Activated CD4-positive, alpha-beta T cell treated with anti-CD3 and anti-CD28 coated beads for 1 hour (primary cell): ENCODE measurements around the gene ADGRG1.

Source experiments
- DNase-seq: peaks from one replicate; pipeline ENCODE4 v3.0.0-alpha.2; 2020

ADGRG1 gene

DNA sequence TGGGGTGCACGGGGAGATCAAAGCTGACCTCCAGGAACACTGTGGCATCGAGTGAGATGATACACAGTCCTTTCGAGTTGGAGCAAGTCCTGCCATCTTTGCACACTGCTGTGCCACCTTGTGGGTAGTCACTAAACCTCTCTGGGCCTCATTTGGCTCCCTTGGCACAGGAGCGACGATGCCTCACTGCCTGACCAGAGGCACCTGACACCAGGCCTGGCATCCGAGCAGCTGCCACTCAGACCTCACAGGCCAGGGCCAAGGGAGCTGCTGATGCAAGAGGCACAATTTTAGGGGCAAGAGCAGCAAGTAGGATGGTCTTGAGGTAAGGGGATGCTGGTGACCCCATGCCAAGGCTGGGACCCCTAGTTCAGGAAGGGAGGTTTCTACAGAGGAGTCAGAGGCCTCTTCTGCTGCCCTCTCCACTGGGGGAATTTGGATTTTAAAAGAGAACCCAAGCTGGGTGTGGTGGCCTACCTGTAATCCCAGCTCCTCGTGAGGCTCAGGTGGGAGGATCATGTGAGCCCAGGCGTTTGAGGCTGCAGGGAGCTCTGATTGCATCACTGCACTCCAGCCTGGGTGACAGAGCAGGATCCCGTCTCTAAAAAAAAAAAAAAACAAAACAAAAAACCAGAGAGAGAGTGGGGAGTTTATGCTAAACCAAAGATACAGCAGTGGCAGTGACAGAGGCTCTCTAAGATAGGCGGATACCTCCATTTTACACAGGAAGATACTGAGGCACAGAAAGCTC, 6.7 kb upstream of the ADGRG1 start:
- DNase-seq: no peak

DNA sequence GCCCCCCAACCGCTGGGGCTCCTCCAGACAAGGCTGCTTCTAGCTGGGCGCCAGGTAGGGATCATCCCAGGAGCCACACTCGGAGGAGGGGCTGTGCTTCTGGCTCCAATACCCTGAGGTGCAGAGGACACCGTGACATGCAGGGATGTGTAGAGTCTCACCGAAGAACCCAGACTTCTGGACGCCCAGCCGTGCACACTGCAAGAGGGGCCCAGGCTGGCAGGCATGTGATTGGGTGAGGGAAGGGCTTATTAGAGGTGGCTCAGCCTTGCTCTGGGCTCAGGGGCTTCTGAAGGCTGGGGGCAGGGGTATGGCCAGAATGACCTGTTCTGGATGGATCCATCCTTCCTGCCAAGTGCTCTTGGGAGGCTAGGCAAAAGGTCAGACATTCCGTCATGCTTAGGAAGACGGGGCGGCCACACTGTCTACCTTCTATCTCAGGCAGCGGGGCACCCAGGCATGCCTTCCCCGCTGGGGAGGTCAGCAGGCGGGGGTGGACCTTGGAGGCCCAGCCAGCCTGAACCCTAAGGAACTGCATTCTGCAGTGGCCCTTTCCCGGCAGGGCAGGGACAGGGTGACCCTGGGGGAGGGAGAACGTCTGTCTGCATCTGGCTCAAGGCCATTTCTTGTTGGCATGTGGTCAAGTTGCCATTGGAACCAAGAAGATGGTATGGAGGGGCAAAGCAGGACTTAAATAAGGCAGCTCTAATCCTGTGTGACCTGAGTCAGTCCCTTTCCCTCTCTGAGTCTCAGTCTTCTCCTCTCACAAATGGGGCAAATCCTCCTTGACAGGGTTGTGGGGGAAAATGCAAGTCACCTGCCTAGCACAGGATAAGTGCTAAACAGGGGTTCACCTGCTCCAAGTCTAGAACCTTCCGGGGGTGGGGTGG, 5.8 kb upstream of the ADGRG1 start:
- DNase-seq: no peak

DNA sequence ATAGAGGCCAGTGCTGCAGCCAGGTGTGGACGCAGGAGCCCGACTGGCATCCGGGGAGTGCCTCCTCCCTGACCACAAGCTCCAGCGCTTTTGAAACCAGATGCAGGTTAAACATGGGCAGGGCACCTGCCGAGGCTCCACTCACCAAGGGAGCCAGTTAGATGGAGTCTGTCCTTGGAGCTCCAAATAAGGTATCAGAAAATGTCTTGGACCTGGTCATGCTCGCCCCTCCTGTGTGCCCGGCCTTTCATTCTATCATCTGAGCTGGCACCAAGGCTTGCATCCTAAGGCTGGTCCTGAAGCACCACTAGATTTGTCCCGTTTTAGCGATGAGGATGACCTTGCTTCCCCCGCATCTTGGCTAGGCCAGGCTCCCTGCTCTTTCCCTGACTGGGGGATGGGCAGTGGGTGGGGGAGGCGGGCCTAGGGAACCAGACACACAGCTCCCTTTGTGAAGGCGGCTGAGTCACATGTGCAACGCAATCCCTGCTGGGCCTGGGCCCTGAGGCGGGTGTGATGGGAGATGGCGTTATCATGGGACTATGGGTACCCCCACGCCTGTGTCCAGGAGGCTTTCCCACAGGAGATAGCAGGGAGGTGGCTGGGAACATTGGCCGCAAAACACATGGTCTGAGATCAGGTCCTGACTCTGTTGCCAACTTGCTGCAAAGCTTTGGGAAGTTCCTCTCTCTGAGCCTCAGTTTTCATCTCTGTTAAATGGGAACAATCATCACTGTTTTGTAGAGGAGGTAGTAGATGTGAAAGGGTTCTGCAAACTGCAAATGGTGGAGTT, 5.0 kb upstream of the ADGRG1 start:
- DNase-seq: no peak

DNA sequence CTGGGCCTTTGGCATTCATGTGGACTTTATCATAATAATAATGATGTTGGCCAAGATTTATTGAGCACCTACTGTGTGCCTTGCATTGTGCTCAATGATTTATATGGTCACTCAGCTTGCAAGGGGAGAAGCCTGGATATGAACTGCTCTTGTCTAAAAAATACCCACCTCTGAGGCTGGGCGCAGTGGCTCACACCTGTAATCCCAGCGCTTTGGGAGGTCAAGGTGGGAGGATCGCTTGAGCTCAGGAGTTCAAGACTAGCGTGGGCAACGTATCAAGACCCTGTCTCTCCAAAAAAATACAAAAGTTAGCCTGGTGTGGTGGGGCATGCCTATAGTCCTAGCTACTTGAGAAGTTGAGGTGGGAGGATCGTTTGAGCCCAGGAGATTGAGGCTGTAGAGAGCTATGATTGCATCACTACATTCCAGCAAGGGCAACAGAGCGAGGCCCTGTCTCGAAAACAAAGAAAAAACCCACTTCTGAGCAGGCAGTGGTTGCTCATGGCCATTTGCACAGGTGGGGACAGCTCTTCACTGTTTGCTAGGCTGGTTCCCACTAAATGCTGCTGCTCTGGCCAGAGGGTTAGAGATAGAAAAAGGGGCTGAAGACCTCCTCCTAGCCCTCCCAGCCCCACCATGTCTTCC, 4.3 kb upstream of the ADGRG1 start:
- DNase-seq: no peak

DNA sequence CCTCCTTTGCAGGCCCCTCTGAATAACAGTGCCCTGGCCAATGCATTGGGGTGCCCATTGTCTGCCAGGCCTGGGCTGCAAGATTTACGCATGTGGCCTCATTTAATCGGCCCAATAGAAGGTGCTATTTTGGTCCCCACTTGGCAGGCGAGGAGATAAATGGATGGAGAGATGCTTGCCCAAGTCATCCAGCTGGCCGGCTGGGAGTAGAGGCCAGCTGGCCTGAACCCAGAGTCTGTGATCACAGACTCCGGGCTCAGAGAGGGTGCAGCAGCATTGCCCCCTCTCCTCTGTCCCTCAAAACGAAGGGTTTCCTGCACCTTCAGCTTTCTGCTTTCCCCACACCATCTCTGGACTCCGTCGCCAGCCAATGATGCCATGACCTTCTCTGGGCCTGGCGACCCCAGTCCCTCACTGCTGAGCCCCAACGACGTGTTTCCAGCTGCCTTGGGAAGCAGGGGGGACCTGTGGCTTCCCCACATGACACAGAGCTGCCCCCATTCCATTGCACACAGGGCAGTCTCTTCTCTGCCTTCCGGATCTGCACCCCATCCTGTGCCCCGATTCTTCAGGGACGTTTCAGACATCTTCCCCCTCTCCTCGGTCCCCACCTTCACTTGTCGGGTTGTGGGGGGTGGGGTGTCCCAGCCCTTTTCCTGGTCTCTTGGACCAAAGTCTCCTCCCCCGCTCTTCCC, 3.5 kb upstream of the ADGRG1 start:
- DNase-seq: no peak

DNA sequence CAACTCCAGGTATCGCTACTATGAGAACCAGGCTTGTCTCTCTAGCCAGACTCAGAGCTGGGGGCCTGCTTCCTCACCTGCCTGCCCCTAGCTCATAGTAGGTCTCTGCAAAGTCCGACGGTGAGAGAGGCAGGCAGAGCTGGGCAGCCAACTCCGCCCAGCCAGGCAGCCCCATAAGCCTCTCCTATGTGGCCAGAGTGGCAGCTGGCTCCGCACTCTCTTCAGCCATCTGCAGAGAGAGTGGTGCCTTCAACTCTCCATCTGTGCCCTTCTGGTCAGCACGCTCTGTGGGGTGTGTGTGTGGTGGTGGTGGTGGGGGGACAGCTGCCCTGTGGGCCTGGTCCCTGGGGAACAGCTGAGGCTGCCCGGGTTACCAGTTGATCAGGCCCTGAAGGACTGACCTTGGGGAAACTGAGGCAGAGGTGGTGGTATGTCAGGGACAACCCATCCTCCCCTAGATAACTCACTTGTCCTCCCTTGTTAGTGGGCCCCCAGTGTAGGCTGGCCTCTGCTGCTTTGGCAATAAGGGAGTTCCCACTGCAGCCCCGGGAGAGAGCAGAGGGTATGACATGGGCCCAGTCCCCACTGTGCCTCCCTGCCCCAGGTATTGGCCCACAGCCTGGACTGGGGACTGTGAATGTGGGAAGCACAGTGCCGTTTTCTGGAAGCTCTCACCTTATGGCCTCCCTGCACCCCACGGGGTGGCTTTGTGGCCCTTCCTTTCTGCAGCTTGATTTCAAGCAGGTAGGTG, 1.8 kb upstream of the ADGRG1 start:
- no peak for DNase-seq

DNA sequence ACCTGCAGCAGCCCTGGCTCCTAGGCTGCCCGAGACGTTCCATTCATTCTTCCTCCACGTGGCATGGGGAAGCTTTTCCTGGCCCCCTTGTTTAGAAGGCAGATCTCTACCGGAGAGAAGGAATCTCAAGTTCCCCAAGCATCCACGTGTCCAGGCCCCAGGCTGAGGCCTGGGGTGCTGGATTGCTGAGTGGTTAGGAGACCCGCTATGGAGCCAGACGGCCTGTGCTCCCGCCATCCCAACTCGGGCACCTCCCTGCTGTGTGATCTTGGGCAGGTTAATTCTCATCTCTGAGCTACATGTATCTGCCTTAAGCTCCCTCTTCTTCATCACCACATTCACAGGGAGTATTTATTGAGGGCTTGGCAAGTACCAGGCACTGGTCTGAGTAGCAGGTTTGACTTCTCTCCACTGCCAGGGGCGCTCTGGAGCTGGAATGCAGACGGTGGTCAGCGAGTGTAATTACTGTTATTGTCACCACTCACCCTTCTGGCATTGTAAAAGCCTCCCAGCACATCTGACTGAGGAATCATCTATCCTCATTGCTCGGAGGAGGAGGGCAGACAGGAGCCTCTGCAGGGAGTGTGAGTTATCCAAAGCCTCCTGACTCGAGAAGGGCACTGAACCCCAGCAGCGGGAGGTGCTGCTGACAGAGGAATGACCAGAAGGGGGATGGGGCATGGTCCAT, 1.1 kb upstream of the ADGRG1 start:
- DNase-seq: no peak

DNA sequence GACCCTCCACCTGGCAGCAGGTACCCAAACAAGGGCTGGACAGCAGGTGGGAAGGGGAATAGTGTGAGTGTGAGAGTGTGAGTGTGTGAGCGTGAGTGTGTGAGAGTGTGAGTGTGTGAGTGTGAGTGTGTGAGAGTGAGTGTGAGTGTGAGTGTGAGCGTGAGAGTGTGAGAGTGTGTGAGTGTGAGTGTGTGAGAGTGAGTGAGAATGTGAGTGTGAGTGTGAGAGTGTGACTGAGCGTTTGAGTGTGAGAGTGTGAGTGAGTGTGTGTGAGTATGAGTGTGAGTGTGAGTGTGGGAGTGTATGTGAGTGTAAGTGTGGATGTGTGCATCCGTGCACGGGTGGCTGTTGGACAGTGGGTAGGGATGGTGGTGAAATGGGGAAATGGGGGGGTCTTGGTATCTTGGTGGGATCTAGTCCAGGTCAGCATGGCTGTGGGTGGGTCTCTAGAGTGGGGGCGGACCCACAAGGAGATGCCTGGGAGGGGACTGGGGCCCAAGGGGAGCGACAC, 408 bp downstream of the ADGRG1 start:
- no peak for DNase-seq

DNA sequence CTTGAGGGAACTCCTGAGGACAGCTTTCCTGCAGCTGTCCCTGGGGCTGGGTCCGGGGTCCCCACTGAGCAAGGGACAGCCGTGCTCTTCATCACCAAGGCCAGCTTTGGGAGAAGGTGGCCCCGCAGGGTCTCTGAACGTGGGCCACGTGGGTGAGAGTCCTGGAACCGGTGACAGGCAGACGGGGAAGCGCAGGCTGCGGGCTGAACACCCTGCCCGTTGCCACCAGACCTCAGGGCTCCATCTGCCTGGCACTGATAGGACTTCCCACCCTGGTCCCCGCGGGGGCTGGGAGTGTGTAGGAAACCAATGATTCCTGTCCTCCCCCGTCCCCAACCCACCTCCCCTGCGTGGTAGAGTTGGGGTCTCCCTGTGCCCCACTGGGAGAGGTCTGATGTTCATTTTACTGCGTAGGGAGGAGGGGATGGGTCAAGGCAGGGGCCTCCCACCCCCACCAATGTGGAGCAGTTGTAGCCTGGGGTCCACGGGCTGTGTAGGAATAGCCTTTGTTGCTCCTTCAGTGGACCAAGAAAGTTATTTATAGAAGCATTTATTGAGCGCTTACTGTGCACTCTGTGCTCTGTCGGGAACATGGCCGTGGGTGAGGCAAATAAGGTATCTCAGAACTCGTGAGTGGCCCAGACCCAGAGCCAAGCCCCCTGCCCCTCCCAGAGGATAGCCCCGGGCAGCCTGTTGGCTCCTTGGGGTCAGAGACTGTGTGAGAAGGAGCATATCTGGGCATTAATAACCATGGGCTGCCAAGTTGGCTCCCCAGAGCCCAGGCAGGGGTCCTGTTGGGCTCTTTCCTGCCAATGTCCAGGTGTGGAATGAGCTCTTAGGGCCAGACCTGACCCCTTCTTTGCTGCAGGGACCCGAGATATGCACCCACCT, 1.3 kb downstream of the ADGRG1 start:
- no peak for DNase-seq

DNA sequence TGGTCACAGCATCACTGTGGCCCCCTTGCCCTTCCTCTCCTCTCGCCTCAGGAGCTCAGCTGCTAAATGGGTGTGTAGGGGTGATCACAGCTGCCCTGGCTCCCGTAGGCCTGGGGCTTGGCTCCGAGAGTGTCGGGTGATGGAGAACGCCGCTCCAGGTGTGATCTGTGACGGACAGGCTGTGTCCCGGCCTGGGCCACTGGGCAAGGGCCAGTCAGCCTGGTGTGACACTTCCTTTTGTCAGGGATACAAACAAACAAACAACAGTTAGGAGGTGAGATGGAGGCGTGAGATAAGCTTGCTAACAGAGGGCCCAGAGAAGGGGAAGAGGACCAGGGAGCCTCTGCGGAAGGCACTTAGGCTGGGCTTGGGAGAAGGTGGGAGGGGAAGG, 2.0 kb downstream of the ADGRG1 start:
- no peak for DNase-seq

DNA sequence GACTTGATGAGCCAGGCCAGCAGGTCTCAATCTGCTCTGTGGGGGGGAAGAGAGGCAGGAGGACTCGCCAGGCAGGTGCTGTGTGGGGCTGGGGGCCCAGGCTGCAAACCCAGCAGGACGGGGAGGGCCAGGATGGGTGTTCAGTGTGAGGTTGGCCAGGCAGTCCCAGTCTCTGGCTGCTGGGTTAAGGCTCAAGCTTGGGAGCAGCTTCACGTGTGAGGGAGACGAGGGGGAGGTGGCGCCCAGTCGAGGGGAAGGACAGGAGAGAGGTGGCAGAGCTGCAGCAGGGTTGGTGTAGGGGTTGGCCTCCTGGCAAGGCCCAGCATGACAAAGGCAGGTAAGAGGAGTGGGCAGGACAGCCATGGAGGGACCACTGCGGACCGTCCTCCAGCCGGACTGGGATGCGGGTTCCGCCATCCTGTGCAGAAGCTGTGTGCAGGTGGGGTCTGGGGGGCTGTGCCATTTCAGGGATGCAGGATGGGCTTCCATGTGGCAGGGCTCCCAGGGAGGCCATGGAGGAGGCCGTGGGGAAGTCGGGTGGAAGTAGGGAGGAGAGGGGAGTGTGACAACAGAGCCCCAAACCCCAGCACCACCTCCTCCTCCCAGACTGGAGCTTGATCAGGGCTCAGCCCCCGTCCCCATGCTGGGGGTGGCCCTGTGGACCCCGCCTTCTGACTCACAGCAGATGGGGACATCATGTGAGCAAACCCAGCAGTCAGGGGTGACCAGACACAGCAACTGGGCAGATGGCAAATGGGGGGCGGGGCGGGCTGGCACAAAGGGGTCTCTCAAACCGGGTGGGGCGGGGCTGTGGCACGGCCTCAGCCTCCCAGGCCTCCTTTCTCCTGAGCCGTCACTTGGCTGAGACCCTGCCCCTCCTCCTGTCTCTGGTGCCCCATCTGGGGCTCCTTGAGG, 2.8 kb downstream of the ADGRG1 start:
- no peak for DNase-seq

DNA sequence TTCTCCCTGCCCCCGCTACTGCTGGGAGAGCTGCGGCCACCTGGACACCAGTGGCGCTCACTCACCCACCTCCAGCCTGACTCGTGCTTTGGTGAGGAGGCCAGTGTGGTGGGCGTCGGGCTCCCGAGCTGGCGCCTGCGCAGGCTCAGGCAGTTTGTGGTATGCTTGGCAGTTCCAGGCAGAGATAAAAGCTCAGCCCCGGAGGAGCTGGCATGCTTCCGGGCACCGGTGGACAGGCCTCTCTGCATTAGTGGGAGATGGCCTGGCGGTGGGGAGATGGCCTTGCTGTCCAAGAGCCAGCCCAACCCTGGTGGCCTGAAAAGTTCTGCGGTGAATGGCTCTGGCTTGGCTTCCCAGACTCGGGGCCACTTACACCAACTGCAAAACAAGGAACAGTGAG, 4.1 kb downstream of the ADGRG1 start:
- no peak for DNase-seq

DNA sequence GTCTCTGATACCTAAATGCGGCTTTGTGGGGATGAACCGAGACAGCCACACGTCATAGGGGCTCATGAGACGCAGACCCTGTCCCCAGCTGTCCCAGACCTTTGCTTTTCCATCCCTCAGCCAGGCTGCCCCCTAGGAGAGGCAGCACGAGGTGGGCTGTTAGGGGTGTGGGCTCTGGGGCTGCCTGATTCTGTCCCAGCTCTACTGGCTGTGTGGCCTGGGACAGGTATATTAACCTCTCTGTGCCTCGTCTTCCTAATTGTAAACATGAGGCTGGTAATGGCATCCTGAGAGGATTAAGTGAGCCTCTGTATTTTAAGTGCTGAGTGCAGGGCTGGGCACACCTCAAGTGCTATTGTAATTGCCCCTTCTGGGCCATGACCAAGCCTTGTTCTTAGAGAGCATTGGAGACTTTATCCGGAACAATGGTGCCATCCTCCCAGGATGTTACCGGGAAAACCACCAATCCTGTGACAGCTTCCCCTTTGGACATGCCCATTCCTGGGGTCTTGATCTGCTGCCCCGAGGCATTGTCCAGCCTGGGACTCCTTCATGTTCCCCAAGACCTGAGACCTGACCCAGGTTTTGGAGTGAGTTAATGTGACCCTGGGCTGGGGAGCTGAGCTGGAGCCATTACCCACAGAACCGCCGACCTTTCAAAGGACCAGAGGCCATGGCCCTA, 5.1 kb downstream of the ADGRG1 start:
- DNase-seq: no peak

DNA sequence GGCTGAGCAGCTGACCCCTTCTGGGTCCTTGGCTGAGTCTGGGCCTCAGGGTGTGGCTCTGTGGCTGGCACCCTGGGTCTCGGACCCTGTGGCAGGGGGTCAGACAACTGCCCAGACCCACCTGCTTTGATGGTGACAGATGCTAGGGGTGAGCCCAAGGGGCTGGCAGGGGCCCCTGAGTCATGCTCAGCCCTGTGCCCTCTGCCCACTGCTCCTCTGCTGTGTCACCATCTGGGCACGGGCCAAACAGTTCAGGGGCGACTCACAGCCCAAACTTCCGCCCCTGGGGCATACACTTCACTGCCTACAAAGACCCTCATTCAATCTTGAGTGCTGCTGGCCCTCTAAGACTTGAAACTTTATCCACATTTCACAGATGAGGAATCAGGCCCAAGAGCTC, 5.7 kb downstream of the ADGRG1 start:
- no peak for DNase-seq

DNA sequence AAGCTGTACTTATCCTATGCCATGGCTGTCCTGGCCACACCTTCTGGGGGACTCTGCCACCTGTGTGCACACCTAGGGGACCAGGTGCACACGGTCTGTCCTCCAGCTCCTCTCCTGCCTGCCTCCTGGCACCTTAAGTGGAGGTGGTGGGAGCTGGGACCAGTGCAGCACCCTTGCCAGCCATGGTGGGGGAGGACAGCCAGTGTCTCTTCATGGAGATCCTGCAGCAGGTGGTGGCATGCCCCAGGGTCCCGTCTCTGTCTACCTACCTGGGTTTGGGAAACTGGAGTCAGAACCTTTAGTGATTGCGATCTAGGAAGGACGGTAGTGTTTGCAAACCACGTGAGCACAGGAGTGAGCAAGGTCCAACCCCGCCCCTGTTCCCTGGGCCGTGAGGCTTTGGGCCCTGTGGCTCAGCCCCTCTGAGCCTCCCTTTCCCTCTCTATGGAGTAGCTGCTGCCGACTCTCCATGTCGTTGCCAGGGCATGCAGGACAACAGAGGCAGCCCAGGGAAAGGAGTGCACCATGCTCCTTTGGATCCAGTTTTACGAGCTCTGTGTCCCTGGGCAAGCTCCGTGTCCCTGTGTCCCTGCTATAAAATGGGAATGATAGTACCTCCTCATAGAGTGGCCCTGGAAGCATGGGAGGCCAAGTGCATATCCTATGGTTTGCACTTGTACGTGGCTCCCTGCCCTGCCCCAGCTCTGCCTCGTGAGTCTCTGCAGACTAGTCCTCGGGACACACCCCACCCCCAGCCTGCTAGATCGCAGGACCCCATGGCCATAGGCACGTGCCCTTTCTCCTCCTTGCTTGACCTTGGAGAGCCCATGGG, 7.1 kb downstream of the ADGRG1 start:
- DNase-seq: no peak

DNA sequence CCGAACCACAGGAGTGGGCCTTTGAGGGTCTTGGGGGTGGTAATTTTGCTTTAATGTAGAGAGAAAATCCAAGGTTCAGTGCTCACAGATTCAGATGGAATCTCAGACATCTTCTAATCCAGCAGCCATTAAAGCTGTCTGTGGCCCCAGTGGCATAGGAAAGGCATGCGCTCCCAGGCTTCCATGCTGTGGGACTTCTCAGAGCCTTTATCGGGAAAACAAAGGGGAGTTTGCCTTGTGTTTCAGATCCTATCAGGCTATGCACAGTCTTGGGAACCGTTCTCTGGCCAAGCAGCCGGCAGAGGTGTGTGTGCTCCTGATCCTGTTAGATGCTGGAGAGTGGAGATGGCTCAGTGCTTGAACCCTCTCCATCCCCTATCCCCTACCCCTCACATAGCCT, 7.8 kb downstream of the ADGRG1 start:
- DNase-seq: no peak

DNA sequence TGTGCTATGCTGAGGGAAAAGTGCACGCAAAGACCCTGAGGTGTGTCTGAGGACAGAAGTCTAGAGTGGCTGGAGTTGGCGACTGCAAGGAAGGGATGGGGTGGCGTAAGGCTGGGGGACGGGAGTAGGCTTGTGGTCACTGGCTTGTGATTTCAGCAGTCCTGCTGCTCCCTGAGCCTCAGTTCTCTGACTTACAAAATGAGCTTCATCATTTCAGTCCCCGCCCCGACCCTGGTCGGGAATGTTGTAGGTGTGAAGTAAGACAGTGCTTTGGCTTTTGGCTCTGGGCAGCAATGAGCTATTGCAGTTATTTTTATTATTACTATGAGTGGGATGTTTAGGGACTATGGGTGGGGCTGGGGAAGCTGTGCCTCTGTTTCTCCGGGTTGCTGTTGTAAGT, 8.6 kb downstream of the ADGRG1 start:
- DNase-seq: no peak
